Loucy (cell line): ENCODE results near the gene DNAH11.

ENCODE experiments used
- H2AFZ ChIP-seq: fragments of 200-600 bp; sonication (generic); 2 replicates; pipeline ENCODE4 v1.6.0; 2016; ENCODE audit warnings: antibody characterized with exemption, mild to moderate bottlenecking, low read length, moderate library complexity
- H3F3A ChIP-seq: fragments of 200-600 bp; 2 replicates; pipeline ENCODE4 v1.6.0; 2016; ENCODE audit warnings: antibody characterized with exemption, low read depth, mild to moderate bottlenecking
- H3K27me3 ChIP-seq: fragments of 200-600 bp; sonication (generic); 2 replicates; pipeline ENCODE4 v1.6.1; 2014; ENCODE audit warnings: low read length, mild to moderate bottlenecking; ENCODE audit not compliant: insufficient read depth, poor library complexity, severe bottlenecking
- H3K36me3 ChIP-seq: fragments of 200-600 bp; sonication (generic); 2 replicates; pipeline ENCODE4 v1.6.1; 2016; ENCODE audit warnings: low read length; ENCODE audit not compliant: insufficient read depth
- H3K4me1 ChIP-seq: fragments of 200-600 bp; sonication (generic); 2 replicates; pipeline ENCODE4 v1.5.1; 2014; ENCODE audit warnings: low read length, mild to moderate bottlenecking; ENCODE audit not compliant: insufficient read depth, poor library complexity, severe bottlenecking
- H3K4me2 ChIP-seq: fragments of 200-600 bp; sonication (generic); 2 replicates; pipeline ENCODE4 v1.6.0; 2014; ENCODE audit warnings: antibody characterized with exemption, low read length, low read depth, mild to moderate bottlenecking; ENCODE audit not compliant: poor library complexity, severe bottlenecking
- H3K4me3 ChIP-seq: fragments of 200-600 bp; sonication (generic); 2 replicates; pipeline ENCODE4 v1.5.1; 2014; ENCODE audit warnings: low read length, mild to moderate bottlenecking, mixed read lengths; ENCODE audit not compliant: poor library complexity, severe bottlenecking
- H3K79me2 ChIP-seq: fragments of 200-600 bp; sonication (generic); 2 replicates; pipeline ENCODE4 v1.6.1; 2014; ENCODE audit warnings: low read length; ENCODE audit not compliant: insufficient read depth
- H3K9ac ChIP-seq: fragments of 200-600 bp; sonication (generic); 2 replicates; pipeline ENCODE4 v1.6.0; 2014; ENCODE audit warnings: mild to moderate bottlenecking, low read depth, low read length, moderate library complexity; ENCODE audit not compliant: poor library complexity, severe bottlenecking
- H3K9me2 ChIP-seq: fragments of 200-600 bp; sonication (generic); replicated peaks from 2 replicates; pipeline ENCODE4 v1.6.1; 2016; ENCODE audit warnings: low read depth, low read length, mixed read lengths
- H3K9me3 ChIP-seq: fragments of 200-600 bp; sonication (generic); 2 replicates; pipeline ENCODE4 v1.6.1; 2014; ENCODE audit warnings: mild to moderate bottlenecking, antibody characterized with exemption, low read length, low read depth; ENCODE audit not compliant: insufficient read depth
- H4K20me1 ChIP-seq: fragments of 200-600 bp; sonication (generic); 2 replicates; pipeline ENCODE4 v1.6.0; 2014; ENCODE audit warnings: antibody characterized with exemption, low read length, mild to moderate bottlenecking; ENCODE audit not compliant: insufficient read depth, poor library complexity, severe bottlenecking
- CTCF ChIP-seq: fragments of 200-600 bp; sonication (generic); conservative IDR thresholded peaks from 2 replicates; pipeline ENCODE4 v1.5.1; 2014; ENCODE audit warnings: mild to moderate bottlenecking, antibody characterized with exemption, low read length
- EZH2phosphoT487 ChIP-seq: fragments of 200-600 bp; IDR thresholded peaks from 2 replicates; pipeline ENCODE4 v1.6.1; 2018; ENCODE audit warnings: antibody characterized with exemption, mild to moderate bottlenecking, moderate library complexity, borderline replicate concordance

Gene DNAH11

GRCh38 chr7:21616796-21617436, 74.1 kb downstream of the DNAH11 start:
- Histone ChIP-seq H3K4me3 (no peak overlapping the region), H3K4me2 (no peak overlapping the region)

GRCh38 chr7:21617513-21617912, 74.7 kb downstream of the DNAH11 start:
- no peak for TF ChIP-seq CTCF
- no peak for TF ChIP-seq EZH2phosphoT487
- no peak overlapping the region for H3K9ac ChIP-seq
- no peaks in the 10 kb centered on the region for H3K4me1 ChIP-seq
- H3K9me3 ChIP-seq: no peaks in the 10 kb centered on the region
- H3K9me2 ChIP-seq: no peaks in the 10 kb centered on the region
- H3F3A ChIP-seq: no peaks in the 10 kb centered on the region
- H3K4me3 ChIP-seq: no peak overlapping the region
- H3K27me3 ChIP-seq: no peaks in the 10 kb centered on the region
- H4K20me1 ChIP-seq: no peaks in the 10 kb centered on the region
- no peaks in the 10 kb centered on the region for H3K79me2 ChIP-seq
- no peak overlapping the region for H3K4me2 ChIP-seq
- no peaks in the 10 kb centered on the region for H3K36me3 ChIP-seq
- no peak overlapping the region for H2AFZ ChIP-seq

More at GRCh38 chr7:21616796-21617436, 74.1 kb downstream of the DNAH11 start:
- Histone ChIP-seq H3K9me3 (no peaks in the 10 kb centered on the region), H3K27me3 (no peaks in the 10 kb centered on the region), H3K36me3 (no peaks in the 10 kb centered on the region), H4K20me1 (no peaks in the 10 kb centered on the region), H3K79me2 (no peaks in the 10 kb centered on the region), H2AFZ (no peak overlapping the region), H3K9ac (no peak overlapping the region), H3K4me1 (no peaks in the 10 kb centered on the region), H3F3A (no peaks in the 10 kb centered on the region), H3K9me2 (no peaks in the 10 kb centered on the region)
- no peak for TF ChIP-seq CTCF
- no peak for TF ChIP-seq EZH2phosphoT487

DNA sequence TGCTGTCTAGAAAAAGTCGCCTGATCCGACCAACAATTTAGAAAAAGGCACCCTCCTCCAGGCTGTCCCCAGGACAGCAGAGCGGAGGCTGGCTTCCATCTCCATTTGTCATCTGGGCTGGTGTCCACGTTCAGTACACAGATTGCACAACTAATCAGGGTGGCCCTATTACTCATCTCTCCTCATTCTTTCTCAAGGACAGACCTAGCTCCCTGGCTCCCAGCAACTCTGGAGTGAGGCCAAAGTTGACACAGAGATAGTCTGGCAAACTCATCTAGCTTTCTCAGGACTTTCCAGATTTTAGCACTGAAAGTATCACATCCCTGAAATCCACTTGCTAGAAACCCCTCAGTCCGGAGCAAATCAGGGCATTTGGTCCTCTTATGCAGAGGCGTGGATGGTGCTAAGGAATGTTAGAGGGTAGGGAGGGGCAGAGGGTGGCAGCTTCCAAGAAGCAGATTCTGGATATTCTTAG, 75.1 kb downstream of the DNAH11 start:
- H3K4me1 ChIP-seq: no peaks in the 10 kb centered on the region
- TF ChIP-seq CTCF (no peak), EZH2phosphoT487 (no peak)
- H3K9me3 ChIP-seq: no peaks in the 10 kb centered on the region
- H3K27me3 ChIP-seq: no peaks in the 10 kb centered on the region
- no peak overlapping the region for H3K9ac ChIP-seq
- H3K4me3 ChIP-seq: no peak overlapping the region
- H3K4me2 ChIP-seq: no peak overlapping the region
- no peaks in the 10 kb centered on the region for H3K36me3 ChIP-seq
- no peaks in the 10 kb centered on the region for H3F3A ChIP-seq
- no peaks in the 10 kb centered on the region for H3K79me2 ChIP-seq
- H3K9me2 ChIP-seq: no peaks in the 10 kb centered on the region
- H4K20me1 ChIP-seq: no peaks in the 10 kb centered on the region
- no peak overlapping the region for H2AFZ ChIP-seq
